Naive thymus-derived CD8-positive, alpha-beta T cell (primary cell): ENCODE data around the gene ECI1. TPM values are rescaled to one million over a fixed set of nuclear protein-coding genes. Genes with fewer than 3 reads are reported as not detected.

ENCODE experiments used
- ATAC-seq, 2 donors: fragments of 150-1000 bp; cut with Tn5 transposase in 1 of 2; sonication (Bioruptor Pico), chemical (Tn5 transposase) in 1 of 2; 1 replicate in 1 of 2; 2 replicates in 1 of 2; pipeline ENCODE4 v1.10.0; 2021; ENCODE audit warnings: mild to moderate bottlenecking in 2 of 2, moderate library complexity in 2 of 2
- POLR2A ChIA-PET: fragments of 350-600 bp; sonication (Branson Sonifier 250); formaldehyde crosslinking; loops from one replicate; lab custom pipeline; 2021; ENCODE audit warnings: antibody characterized with exemption; lab: Charles Lee
- DNase-seq, 10 donors: peaks; one replicate each; pipeline versions ENCODE4 v3.0.0 to v3.0.0-alpha.2; 2020 to 2022
- H3K27ac Mint-ChIP-seq, 10 donors: one replicate each; pipeline ENCODE4 v1.8.0; 2020 to 2022; ENCODE audit warnings: mild to moderate bottlenecking in 10 of 10, mixed read lengths in 10 of 10, moderate library complexity in 4 of 10, inconsistent platforms in 1 of 10
- H3K27me3 Mint-ChIP-seq, 5 donors: one replicate each; pipeline ENCODE4 v1.8.0; 2021 to 2022; ENCODE audit warnings: mixed read lengths in 5 of 5
- H3K36me3 Mint-ChIP-seq, 3 donors: one replicate each; pipeline ENCODE4 v1.8.0; 2020 to 2022; ENCODE audit warnings: mixed read lengths in 3 of 3, mild to moderate bottlenecking in 2 of 3, inconsistent platforms in 1 of 3
- H3K4me1 Mint-ChIP-seq, 4 donors: one replicate each; pipeline ENCODE4 v1.8.0; 2021 to 2022; ENCODE audit warnings: mixed read lengths in 4 of 4
- H3K4me3 Mint-ChIP-seq, 10 donors: one replicate each; pipeline ENCODE4 v1.8.0; 2020 to 2022; ENCODE audit warnings: mild to moderate bottlenecking in 10 of 10, mixed read lengths in 10 of 10, moderate library complexity in 6 of 10, inconsistent platforms in 1 of 10
- H3K9me3 Mint-ChIP-seq, 9 donors: one replicate each; pipeline ENCODE4 v1.8.0; 2020 to 2022; ENCODE audit warnings: mixed read lengths in 9 of 9, mild to moderate bottlenecking in 3 of 9, inconsistent platforms in 1 of 9, moderate library complexity in 1 of 9
- polyA plus RNA-seq, 3 donors: library from polyadenylated mRNA; unstranded; fragments of 300-500 nt; fragmentation: Illumina TruSeq; gene quantifications; one replicate each; pipeline ENCODE4 v1.2.3, GENCODE V29; 2021
- total RNA-seq, 8 experiments: library from RNA in 2 of 8; stranded (reverse) in 2 of 8; gene quantifications; one replicate each; pipeline ENCODE4 v1.2.3 and lab custom pipeline; 2021 to 2026

ECI1 gene, protein sequence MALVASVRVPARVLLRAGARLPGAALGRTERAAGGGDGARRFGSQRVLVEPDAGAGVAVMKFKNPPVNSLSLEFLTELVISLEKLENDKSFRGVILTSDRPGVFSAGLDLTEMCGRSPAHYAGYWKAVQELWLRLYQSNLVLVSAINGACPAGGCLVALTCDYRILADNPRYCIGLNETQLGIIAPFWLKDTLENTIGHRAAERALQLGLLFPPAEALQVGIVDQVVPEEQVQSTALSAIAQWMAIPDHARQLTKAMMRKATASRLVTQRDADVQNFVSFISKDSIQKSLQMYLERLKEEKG
- total RNA-seq (10 to 100 TPM; 22.1 to 25.1 TPM), polyA plus RNA-seq (10 to 100 TPM; 30.6 to 40.4 (median 31.0) TPM), total RNA-seq (lab: John Stamatoyannopoulos, UW) (3.9 to 18.4 (median 13.8) reads per million in 6 experiments)

DNA sequence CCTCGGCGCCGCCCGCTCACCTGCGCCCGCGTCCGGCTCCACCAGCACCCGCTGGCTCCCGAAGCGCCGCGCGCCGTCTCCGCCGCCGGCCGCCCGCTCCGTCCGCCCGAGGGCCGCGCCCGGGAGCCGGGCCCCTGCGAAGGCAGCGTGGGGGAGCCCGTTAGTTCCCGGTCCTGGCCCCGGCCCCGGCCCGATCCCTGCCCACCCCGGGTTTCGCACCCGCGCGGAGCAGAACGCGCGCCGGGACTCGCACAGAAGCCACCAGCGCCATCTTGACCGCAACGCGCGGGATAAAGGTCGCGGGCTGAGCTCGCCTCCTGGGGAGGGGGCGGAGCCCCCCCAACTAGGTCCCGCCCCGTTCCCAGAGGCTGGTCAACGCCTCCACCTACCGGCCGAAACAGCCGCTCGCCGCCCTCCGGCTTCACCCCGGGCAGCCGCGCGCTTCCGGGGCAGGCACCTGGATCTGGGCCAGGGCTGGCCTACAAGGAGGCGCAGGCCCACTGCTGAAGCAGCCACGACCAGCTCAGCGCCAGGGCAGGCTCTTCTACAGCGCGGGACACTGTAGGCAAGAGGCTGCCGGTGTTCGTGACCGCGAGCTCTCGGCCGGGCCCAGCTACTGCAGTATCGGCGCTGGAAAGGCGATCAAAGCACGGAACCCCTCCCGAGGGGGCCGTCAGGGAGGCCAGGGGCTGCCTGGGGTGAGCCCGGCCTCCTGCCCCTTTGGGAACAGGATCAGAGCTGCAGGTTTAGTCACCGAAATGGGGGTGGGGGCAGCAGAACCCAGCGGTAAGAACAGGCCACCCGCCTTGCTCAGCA, at the start of gene ECI1:
Gene ECI1 (minus strand): TSS at position 292 of the 816 bp plus-strand sequence. CDS start 21 bp downstream, at position 271.
- ATAC-seq, result peak; percentile 76 to 83
- Mint-ChIP-seq H3K36me3 (peaks cover 0 to 36% (median 12%) of the 10 kb centered on the region in 3 donors), H3K27me3 (peaks cover 0 to 1% (median 0%) of the 10 kb centered on the region in 5 donors), H3K9me3 (no peaks in the 10 kb centered on the region), H3K4me1 (peaks cover 0 to 16% (median 6%) of the 10 kb centered on the region in 4 donors), H3K27ac (peak within 1 kb of the TSS; percentile 82 to 95 (median 92)), H3K4me3 (peak within 1 kb of the TSS; percentile 82 to 90 (median 86))
- POLR2A ChIA-PET, result interaction anchor here (0.5 to 3.5 kb wide), 21 partner anchors 11 to 286 kb away, joined by 3 to 31 read pairs (median 4); partner anchors contain the start of genes E4F1, MLST8, PGP and RNPS1
- peak; percentile 40 to 85 (median 66) for DNase-seq

DNA sequence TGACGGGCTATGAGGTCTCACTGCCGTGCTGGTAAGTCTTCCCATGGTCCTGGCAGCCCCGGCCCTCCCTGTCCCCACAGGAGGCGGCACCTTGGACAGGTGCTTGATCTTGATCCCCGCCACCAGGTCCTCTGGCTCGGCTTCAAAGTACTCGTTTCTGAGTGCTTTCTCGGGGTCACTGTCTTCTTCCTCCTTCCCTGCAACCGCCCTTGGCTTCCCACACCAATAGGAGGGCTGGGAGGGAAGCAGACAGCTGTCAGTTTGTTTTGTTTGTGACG, 48.5 kb upstream of the ECI1 start:
- no peak for DNase-seq
- POLR2A ChIA-PET, result no interaction called here

DNA sequence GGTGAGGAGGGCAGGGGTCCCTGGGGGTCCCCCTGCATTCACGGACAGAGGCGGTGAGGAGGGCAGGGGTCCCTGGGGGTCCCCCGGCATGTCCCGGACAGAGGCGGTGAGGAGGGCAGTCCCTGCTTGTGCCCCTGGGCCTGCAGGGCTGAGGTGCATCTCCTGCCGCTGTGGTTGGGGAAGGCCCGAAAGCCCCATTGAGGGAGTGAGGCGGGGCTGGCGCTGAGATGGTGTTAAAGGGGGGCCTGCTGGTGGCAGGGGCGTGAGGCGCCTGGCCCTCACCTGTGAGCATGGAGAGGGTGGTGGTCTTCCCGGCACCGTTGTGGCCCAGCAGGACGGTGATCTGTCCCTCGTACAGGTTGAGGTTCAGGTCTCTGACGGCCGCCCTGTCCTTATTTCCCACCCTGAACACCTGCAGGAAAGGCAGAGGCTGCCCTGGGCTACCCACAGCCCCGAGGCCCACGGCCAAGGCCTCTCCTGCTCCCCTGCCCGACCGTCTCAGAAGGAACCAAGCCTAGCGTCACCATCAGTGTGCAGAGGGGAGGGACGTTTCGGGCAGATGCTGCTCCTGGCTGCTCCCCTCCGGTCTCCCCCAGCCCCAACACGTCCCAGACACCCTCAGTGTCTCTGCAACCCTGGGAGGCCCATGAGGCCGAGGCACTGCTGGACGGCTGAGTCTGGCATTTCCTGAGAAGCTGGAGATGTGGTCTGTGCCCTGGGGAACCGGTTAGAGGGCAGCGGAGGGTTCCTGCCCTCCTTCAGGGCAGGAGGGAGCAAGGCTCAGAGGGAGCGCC, 47.9 kb upstream of the ECI1 start:
- Mint-ChIP-seq H3K27me3 (no peaks in the 10 kb centered on the region), H3K9me3 (no peaks in the 10 kb centered on the region), H3K36me3 (peaks cover 0 to under 1% (median 0%) of the 10 kb centered on the region in 3 donors), H3K4me1 (peaks cover 0 to 6% (median 5%) of the 10 kb centered on the region in 4 donors), H3K27ac (no peak overlapping the region), H3K4me3 (no peak overlapping the region)
- DNase-seq, result no peak
- no peak for ATAC-seq
- POLR2A ChIA-PET, result no interaction called here

More for the DNA sequence above, 48.5 kb upstream of the ECI1 start:
- ATAC-seq, result no peak
- H3K9me3 Mint-ChIP-seq, result no peaks in the 10 kb centered on the region
- H3K4me3 Mint-ChIP-seq, result no peak overlapping the region
- no peaks in the 10 kb centered on the region for H3K27me3 Mint-ChIP-seq
- no peaks in the 10 kb centered on the region for H3K36me3 Mint-ChIP-seq
- no peak overlapping the region for H3K27ac Mint-ChIP-seq
- peaks cover 0 to 6% (median 5%) of the 10 kb centered on the region in 4 donors for H3K4me1 Mint-ChIP-seq

DNA sequence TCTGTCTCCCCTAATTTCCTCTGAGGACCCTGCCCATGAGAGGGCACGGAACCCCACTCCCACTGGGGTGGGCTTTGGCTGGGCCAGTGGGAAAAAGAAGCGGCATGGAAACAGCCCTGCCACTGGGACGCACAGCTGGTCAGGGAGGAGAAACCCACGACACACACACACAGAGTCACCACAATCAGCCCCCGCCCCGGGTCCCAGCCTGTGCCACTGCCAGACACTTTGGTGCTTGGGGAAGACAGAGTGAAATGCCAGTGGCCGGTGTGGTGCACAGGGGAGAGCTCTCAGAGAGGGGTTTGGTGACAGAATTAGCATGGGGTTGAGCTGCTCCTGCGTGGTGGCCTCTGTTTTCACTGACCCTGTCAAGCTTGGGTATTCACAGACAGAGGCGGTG, 47.2 kb upstream of the ECI1 start:
- H3K4me1 Mint-ChIP-seq, result peaks cover 0 to 6% (median 5%) of the 10 kb centered on the region in 4 donors
- POLR2A ChIA-PET, result no interaction called here
- no peak for DNase-seq
- no peaks in the 10 kb centered on the region for H3K9me3 Mint-ChIP-seq
- H3K27ac Mint-ChIP-seq, result no peak overlapping the region
- no peaks in the 10 kb centered on the region for H3K27me3 Mint-ChIP-seq
- no peak overlapping the region for H3K4me3 Mint-ChIP-seq
- no peak for ATAC-seq
- peaks cover 0 to 3% (median 0%) of the 10 kb centered on the region in 3 donors for H3K36me3 Mint-ChIP-seq

DNA sequence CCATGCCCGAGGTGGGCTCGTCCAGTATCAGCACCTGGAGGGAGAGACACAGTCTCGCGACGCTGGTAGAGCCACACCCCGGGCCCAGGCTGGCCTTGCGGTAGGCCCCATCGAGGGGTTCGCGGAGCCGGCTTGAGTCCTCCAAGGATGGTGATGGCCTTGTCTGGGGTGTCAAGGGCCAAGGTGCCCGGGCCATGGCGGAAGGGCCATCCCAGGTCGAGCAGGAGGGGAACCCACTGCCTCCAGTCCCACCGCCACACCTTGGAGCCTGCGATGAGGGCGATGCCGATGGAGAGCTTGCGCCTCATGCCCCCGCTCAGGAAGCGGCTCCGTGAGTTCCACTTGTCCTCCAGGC, 46.1 kb upstream of the ECI1 start:
- DNase-seq (no peak), ATAC-seq (no peak)
- H3K36me3 Mint-ChIP-seq, result peaks cover 0 to 7% (median 0%) of the 10 kb centered on the region in 3 donors
- H3K4me1 Mint-ChIP-seq, result peaks cover 0 to 6% (median 5%) of the 10 kb centered on the region in 4 donors
- H3K27ac Mint-ChIP-seq, result no peak overlapping the region
- no peaks in the 10 kb centered on the region for H3K27me3 Mint-ChIP-seq
- H3K4me3 Mint-ChIP-seq, result no peak overlapping the region
- POLR2A ChIA-PET, result no interaction called here
- H3K9me3 Mint-ChIP-seq, result no peaks in the 10 kb centered on the region

DNA sequence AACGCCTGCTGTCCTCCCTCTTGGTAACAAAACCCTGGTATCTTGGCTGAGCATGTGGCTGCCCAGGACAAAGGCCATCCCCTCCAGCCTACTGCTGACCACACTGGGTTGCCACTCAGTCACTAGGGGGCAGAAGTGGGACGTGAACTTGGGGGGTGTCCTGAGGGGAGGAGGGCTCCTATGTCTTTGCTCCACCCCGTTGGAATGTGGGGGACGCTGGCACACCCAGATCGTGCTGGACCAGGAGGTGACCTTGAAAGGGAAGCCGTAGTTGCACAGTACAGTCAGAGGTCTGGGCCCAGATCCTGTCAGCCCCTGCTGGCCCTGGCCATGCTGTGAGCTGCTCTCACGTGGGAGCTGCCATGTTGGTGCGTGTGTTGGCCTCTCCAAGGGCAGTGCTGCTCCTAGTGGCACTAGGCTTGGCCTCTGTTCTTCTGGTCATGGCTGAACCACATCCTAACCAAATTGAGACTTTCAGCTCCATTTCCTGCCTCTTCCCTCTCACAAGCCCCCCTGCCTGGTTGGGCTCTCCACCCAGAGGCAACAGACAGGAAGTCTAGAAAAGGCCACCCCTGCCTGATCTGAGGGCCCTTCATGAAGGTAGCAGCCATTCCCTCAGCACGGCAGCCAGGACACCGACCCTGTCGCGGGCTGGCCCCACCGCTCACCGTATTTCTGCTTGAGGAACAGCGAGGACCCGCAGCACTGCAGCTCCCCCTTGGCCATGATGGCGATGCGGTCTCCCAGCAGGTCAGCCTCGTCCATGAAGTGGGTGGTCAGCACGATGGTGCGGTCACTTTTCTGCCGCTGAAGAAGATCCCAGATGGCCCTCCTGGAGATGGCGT, 45.5 kb upstream of the ECI1 start:
- H3K4me1 Mint-ChIP-seq, result peaks cover 0 to 6% (median 5%) of the 10 kb centered on the region in 4 donors
- no peak for DNase-seq
- H3K4me3 Mint-ChIP-seq, result no peak overlapping the region
- peak overlapping the region in 2 of 10 donors; percentile 24 to 43 for H3K27ac Mint-ChIP-seq
- ATAC-seq, result no peak
- H3K27me3 Mint-ChIP-seq, result no peaks in the 10 kb centered on the region
- peaks cover 0 to 11% (median 0%) of the 10 kb centered on the region in 3 donors for H3K36me3 Mint-ChIP-seq
- H3K9me3 Mint-ChIP-seq, result no peaks in the 10 kb centered on the region
- POLR2A ChIA-PET, result no interaction called here

DNA sequence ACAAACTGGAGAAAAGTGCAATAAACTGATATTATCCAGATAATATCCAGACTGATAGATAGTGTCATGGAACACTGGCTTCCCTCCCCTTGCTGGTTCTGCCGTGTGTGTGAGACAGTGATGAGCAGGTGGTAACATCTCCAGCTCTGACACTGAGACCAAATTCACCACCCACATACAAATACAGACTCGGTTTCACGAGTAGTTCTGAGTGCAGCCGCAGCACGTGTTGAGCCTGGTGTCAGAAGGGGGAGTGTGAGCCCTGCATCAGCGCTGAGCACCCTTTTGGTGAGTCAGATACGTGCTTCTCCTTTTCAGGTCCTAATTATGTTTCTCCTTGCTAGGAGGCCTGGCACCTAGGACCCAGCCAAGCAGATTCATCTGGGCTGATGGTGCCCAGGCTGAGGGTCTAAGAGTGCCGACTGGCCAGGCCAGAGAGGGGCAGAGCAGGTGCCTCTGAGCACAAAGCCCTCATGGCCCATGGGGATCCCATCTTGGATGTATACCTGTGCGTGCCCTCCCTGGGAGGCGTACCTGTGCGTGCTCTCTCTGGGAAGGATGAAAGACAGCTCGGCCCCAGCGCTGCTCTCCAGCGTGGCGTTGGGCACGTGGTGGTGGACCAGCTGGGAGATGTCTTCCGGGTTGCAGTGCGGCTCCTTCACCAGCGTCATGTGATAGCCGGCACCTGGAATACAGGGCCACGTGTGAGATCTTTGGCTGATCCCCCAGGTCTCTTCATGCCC, 43.8 kb upstream of the ECI1 start:
- POLR2A ChIA-PET, result no interaction called here

DNA sequence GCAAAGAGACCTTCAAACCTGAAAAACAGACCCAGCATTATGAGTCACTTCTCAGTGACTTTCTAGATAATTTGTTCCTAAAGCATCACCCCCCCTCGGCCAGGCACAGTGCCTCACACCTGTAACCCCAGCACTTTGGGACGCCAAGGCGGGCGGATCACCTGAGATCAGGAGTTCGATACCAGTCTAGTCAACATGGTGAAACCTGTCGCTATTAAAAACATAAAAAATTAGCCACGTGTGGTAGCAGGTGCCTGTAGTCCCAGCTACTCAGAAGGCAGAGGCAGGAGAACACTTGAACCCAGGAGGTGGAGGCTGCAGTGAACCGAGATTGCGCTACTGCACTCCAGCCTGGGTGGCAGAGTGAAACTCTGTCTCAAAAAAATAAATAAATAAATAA, 40.8 kb upstream of the ECI1 start:
- ATAC-seq (no peak), DNase-seq (no peak)
- Mint-ChIP-seq H3K4me1 (peaks cover 0 to 6% (median 4%) of the 10 kb centered on the region in 4 donors), H3K36me3 (peaks cover 0 to 16% (median 0%) of the 10 kb centered on the region in 3 donors), H3K4me3 (no peak overlapping the region), H3K9me3 (no peaks in the 10 kb centered on the region), H3K27ac (no peak overlapping the region), H3K27me3 (no peaks in the 10 kb centered on the region)
- POLR2A ChIA-PET, result no interaction called here

More for the DNA sequence above, 43.8 kb upstream of the ECI1 start:
- Mint-ChIP-seq H3K27me3 (no peaks in the 10 kb centered on the region), H3K9me3 (no peaks in the 10 kb centered on the region), H3K4me1 (peaks cover 0 to 6% (median 5%) of the 10 kb centered on the region in 4 donors), H3K4me3 (no peak overlapping the region), H3K36me3 (peaks cover 0 to 16% (median 0%) of the 10 kb centered on the region in 3 donors), H3K27ac (no peak overlapping the region)
- ATAC-seq (no peak), DNase-seq (no peak)

DNA sequence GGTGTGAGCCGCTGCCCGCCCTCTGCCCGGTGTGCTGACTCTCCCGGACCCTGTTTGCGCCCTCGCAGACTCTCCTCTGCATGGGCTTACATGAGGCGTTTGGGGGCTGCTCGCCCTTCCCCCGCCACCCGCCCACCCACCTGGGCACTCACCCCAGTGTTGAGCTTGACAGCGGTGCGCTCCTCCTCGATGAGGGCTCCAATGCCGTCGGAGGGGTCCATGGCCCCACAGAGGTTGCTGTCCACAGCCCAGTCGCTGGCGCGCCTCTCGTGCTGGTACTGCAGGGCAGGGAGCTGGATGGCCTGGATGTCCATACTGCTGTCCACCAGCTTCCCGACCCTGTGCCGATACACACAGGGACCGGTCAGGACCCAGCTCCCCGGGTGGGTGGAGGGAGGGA, 37.9 kb upstream of the ECI1 start:
- Mint-ChIP-seq H3K4me3 (no peak overlapping the region), H3K9me3 (no peaks in the 10 kb centered on the region), H3K27ac (no peak overlapping the region), H3K4me1 (no peaks in the 10 kb centered on the region), H3K27me3 (no peaks in the 10 kb centered on the region), H3K36me3 (peaks cover 0 to 15% (median 0%) of the 10 kb centered on the region in 3 donors)
- no peak for ATAC-seq
- POLR2A ChIA-PET, result no interaction called here
- no peak for DNase-seq

DNA sequence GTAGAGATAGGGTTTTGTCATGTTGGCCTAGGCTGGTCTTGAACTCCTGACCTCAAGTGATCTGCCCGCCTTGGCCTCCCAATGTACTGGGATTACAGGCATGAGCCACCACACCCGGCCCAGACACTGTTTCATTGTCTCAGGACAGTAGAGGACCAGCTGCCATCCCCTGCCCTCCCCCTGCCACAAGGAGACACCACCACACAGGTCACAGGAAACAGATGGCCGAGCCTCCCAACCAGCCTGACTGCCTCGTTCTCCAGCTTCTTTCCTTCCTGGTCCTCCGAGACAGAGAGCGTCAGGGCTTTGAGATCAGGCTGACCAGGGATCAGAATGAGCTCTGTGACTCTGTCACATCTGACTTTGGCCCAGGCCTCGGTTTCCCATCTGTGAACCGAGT, 37.3 kb upstream of the ECI1 start:
- H3K9me3 Mint-ChIP-seq, result no peaks in the 10 kb centered on the region
- peaks cover 0 to 13% (median 0%) of the 10 kb centered on the region in 3 donors for H3K36me3 Mint-ChIP-seq
- no peak overlapping the region for H3K4me3 Mint-ChIP-seq
- H3K27ac Mint-ChIP-seq, result no peak overlapping the region
- POLR2A ChIA-PET, result no interaction called here
- ATAC-seq, result no peak
- no peak for DNase-seq
- H3K4me1 Mint-ChIP-seq, result no peaks in the 10 kb centered on the region
- no peaks in the 10 kb centered on the region for H3K27me3 Mint-ChIP-seq

DNA sequence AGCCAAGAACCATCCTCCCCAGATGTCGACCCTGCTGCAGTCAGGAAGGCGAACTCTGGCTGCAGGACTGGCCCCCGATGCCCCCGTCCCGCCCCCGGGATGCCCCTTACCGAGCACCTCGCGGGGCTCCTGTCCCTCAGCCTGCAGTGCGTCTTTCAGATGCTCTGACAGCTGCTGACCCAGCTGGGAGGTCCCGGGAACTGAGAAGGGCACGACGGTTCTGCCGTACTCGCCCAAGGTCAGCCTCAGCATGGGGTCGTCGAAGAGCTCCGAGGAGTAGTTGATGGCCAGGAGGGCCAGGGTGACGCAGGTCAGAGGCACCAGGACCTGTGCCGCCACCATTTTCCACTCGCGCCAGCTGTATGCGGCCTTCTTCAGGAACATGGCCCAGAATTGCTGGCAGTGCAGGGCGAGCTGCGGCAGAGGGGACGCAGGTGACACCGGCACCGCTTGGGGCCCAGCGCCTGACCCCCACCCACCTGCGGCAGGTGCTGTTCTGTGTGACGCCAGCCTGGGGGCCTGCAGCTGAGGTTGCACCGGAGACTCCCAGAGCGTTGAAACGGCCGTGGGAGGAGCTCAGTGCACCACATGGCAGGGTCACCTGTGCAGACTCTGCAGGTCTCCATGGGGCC, 36.6 kb upstream of the ECI1 start:
- Mint-ChIP-seq H3K4me1 (no peaks in the 10 kb centered on the region), H3K4me3 (no peak overlapping the region), H3K36me3 (peaks cover 0 to 9% (median 0%) of the 10 kb centered on the region in 3 donors), H3K9me3 (no peaks in the 10 kb centered on the region), H3K27me3 (no peaks in the 10 kb centered on the region), H3K27ac (no peak overlapping the region)
- POLR2A ChIA-PET, result no interaction called here
- ATAC-seq (no peak), DNase-seq (no peak)
